Medulla oblongata (tissue), 1 donor: Measurements from ENCODE around the gene PHLDB1.
A peak's percentile ranks its signal among the peaks of the same experiment; 100 is the strongest.
"Not testable (repeated sequence)": the region's sequence is repeated elsewhere in the genome, so short reads cannot be mapped to it uniquely, and the experiment has no call there.

Experiments
- DNase-seq: peaks from one replicate; pipeline ENCODE4 v3.0.0-alpha.2; 2015; ENCODE audit errors: extremely low spot score

The PHLDB1 gene

GRCh38 chr11:118658429-118659313 is 51.3 kb downstream of the PHLDB1 start:
- no peak for DNase-seq

DNA sequence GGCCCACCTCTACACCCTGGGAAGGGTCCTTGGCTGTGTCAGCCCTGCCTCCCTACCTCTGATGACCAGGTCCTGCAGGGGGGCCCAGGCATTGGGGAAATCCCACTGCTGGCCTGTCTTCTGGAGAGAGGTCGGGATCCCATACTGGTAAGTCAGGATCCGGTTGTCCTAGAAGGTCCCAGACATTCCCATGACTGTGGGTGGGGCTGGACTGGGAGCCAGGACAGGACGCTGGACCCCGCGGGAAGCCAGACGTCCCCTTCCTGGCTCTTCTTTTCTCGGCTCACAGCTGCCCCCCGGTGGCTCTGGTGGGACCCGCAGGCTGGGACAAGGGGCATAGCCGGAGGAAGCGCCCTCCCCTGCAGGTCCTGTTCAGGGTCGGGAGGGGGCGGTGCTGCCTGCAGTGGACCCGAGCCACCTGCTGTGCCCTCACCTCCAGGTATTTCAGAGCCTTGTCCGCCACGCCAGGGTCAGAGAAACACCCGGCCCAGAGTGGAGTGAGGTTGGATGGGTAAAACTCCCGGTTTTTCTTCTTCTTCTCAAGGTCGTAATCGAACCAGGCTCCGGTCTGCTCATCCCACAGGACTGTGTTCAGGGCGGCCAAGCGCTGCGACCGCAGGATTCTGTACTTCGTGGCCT is 52.0 kb downstream of the PHLDB1 start:
- DNase-seq: peak; percentile 90

- no peak for DNase-seq
Observed at GRCh38 chr11:118659953-118660680, 52.7 kb downstream of the PHLDB1 start.

DNA sequence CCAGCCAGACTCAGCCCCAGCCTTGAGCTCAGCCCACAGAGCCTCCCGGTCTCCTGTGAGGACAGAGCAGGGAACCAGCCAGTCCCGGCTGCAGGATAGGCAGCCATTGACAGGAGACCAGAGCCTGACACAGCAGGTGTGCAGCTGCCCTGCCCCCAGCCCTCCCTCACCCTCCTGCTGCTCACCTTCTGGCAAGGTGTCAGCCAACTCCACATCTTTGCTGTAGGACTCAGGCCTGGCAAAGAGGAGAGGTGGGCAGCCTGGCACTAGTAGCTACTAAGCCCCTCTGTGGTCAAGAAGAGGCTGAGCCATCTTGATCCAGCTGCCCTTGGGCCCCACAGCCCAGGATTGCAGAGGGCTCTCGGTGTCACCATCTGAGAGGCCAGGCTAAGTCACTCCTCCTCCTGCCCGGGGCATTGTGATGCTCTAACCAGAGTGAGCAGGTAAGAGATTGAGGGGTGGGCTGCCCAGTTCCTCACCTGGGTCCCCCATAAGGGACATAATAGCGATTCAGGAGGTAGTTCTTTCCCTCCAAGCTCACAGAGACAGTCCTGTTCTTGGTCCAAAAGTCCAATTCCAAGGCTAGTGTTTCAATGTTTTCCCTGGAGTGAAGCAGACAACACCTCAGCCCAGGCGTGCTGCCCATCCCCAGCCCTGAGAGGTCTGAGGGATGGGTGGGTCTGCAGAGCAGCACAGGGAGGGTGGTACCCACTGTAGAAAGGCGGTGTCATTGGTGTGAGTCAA is 53.4 kb downstream of the PHLDB1 start:
- DNase-seq: no peak

- no peak for DNase-seq
Observed at GRCh38 chr11:118661425-118662301, 54.2 kb downstream of the PHLDB1 start.

DNA sequence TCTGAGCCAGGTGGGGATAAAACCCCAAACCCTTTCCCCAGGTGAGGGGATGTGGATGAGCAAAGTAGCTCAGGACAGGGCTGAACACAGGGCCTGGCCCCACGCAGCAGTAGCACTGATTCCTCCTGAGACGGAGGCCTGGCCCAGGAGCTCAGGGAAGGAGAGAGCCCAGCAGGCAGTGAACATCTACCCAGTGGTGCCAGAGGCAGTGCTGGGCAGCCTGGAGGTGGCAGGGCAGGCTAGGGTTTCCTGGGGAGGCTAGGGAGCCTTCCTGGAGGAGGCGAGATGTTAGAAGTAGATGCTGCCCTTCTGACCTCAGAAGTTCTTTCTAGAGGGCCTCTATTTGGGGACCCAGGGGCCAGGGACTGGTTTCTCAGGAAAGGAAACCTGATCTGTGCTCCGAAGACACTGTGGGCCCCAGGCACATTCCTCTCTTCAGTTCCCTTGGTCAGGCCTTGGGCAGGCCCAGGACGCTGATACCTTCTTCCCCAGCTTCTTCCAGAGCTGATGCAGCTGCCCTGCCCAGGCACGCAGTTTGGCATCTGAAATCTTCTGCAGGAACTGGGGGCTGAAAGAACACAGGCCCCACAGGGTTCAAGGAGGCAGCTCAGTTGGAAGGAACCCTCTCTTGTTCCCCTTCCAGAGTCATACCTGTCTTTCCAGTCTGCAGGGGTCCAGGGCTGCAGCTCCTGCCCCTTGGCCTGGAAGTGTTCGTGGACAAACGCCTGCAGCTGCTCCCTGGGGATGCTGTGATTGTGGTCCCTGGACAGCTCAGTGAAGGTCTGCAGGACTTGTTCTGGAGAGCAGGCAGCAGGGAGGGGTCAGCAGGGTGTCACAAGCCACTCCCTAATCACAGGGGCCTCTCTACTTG is 55.2 kb downstream of the PHLDB1 start:
- no peak for DNase-seq

DNA sequence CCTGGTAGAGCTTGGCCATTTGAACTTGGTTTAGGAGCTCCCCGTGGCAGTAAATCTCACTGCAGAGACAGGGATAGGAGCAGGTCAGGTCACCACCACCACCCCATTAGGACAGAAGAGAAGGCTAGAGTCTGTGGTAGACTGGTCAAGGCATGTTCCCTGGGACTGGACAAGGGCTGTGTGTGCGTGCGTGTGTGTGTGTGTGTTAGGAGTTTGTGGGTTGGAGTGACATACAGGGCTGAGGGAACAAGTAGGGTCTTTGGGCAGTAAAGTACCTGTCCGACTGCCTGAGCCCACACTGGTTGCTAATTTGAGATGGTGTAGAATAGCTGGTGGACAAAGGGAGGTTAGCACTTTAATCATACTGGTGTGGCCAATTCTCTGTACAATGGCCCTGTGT is 56.0 kb downstream of the PHLDB1 start:
- no peak for DNase-seq

DNA sequence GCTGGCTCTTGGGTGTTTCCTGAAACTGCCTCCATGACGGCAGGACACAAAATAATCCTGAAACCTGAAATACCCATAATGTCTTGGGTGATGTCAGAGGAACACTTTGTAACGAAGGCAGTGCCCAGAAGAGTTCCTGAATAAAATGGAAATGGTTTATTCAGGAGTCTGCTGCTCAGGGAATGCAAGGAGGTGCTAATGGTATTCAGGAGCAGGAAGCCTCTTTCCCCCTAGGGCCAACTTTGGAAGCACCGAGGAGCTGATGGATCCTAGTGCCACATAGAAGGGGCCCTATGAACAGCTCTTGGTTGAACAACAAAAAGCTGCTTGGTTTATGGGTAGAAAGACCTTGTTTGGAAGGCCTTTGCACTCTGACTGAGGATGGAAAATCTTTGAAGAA is 56.5 kb downstream of the PHLDB1 start:
- no peak for DNase-seq

DNA sequence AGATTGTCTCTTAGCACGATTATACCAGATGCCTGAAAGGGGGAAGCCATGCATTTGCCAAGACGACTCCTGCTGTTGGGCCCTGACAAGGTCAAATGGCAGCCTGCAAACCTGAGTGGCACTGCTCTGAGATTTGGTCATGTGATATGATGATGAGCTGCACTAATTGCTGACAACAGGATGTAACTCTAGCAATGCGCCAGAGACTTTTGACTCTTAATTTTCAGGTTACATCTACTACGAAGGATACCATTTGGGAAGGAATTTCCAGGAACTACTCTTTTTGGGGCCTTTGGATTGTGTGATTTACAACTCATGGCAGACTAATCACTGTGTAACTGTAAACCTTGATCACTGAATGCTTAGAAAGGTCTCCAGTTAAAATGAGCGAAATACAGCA is 59.0 kb downstream of the PHLDB1 start:
- DNase-seq: no peak

DNA sequence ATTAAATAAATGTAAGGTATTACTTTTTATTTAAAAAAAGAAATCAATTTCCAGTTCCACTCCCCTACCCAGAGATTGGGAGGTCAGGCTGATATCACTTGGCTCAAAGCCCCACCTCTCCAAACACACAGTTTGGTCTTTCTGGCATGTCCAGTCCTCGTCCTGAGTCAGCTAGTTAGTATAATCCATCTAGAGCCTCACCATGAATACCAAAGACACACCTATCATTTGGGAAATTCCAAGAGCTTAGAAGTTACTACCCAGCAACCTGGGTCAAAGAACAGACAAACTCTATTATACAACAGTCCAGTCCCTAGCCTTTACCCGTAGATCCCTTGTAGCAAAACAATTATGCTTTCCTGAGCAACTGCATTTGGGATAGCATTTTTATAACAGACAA is 62.6 kb downstream of the PHLDB1 start:
- no peak for DNase-seq

GRCh38 chr11:118671254-118671653 is 63.8 kb downstream of the PHLDB1 start:
- no peak for DNase-seq

- DNase-seq: no peak
Observed at GRCh38 chr11:118672846-118673245, 65.4 kb downstream of the PHLDB1 start.

GRCh38 chr11:118673361-118674081 is 66.1 kb downstream of the PHLDB1 start:
- peak; percentile 45 for DNase-seq

DNA sequence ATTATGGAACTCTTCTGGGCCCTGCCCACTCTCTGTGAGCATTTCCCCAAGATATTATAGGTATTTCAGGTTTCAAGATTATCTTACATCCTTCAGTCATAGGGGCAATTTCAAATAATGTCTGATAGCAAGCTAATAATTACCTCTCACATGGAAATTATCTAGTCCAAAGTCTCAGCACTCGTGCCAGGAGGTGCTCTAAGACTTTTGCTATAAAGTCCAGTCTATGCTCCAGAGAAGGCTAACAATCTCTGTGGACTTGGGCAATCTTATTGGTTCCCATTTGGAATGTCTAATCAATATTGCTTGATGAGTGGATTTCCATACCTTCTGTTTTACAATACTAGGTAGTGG is 66.6 kb downstream of the PHLDB1 start:
- DNase-seq: no peak

DNA sequence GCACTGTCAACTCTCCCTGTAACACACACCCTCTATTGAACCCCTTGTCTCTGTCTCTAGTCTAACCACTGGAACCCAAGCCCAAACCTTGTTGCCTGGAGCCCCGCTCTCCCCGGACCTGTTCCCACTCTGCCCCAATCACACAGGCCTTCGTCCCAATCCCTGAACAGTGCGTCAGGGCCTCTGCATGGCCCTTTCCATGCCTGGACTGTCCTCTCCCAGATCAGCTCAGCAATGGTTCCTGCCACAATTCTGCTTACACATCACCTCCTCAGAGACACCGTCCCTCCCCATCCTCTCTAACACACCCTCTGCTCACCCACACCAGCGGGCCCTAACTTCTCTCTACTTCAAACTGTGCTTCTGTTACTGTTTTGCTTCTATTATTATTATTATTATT is 70.6 kb downstream of the PHLDB1 start:
- no peak for DNase-seq

GRCh38 chr11:118678908-118679307 is 71.5 kb downstream of the PHLDB1 start:
- not testable (repeated sequence) for DNase-seq

GRCh38 chr11:118679483-118679882 is 72.1 kb downstream of the PHLDB1 start, which contains the start of gene TREH:
Gene TREH, minus strand, starts transcription at chr11:118679650. Its CDS starts 23 bp downstream, at chr11:118679627.
- DNase-seq: no peak

DNA sequence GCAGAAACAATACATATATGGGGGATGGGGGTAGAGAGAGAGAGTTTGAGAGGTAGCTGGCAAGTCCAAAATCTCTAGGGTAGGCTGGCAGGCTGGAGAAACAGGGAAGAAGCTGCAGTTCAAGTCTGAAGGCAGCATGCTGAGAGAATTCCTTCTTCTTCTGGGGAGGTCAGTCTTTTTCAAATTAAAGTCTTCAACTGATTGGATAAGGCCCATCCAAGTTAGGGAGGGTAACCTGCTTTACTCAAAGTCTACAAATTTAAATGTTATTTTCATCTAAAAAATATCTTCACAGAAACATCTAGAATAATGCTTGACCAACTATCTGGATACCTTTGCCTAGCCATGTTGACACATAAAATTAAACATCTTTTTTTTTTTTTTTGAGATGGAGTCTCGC is 75.0 kb downstream of the PHLDB1 start:
- DNase-seq: no peak

DNA sequence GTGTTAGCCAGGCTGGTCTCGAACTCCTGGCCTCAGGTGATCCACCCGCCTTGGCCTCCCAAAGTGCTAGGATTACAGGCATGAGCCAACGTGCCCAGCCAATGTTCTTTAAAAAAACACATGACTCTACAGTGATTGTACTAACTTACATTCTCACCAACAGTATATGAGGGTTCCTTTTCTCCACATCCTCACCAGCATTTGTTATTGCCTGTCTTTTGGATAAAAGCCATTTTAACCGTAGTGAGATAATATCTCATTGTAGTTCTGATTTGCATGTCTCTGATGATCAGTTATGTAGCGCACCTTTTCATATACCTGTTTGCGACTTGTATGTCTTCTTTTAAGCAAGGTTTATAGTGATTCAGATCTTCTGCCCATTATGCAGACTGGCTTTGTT is 75.5 kb downstream of the PHLDB1 start:
- not testable (repeated sequence) for DNase-seq
